Loucy (cell line): ENCODE data around the gene ARFIP2.

Source experiments
- H2AFZ ChIP-seq: fragments of 200-600 bp; sonication (generic); 2 replicates; pipeline ENCODE4 v1.6.0; 2016; ENCODE audit warnings: antibody characterized with exemption, mild to moderate bottlenecking, low read length, moderate library complexity
- H3F3A ChIP-seq: fragments of 200-600 bp; 2 replicates; pipeline ENCODE4 v1.6.0; 2016; ENCODE audit warnings: antibody characterized with exemption, low read depth, mild to moderate bottlenecking
- H3K27me3 ChIP-seq: fragments of 200-600 bp; sonication (generic); 2 replicates; pipeline ENCODE4 v1.6.1; 2014; ENCODE audit warnings: low read length, mild to moderate bottlenecking; ENCODE audit not compliant: insufficient read depth, poor library complexity, severe bottlenecking
- H3K36me3 ChIP-seq: fragments of 200-600 bp; sonication (generic); 2 replicates; pipeline ENCODE4 v1.6.1; 2016; ENCODE audit warnings: low read length; ENCODE audit not compliant: insufficient read depth
- H3K4me1 ChIP-seq: fragments of 200-600 bp; sonication (generic); 2 replicates; pipeline ENCODE4 v1.5.1; 2014; ENCODE audit warnings: low read length, mild to moderate bottlenecking; ENCODE audit not compliant: insufficient read depth, poor library complexity, severe bottlenecking
- H3K4me2 ChIP-seq: fragments of 200-600 bp; sonication (generic); 2 replicates; pipeline ENCODE4 v1.6.0; 2014; ENCODE audit warnings: antibody characterized with exemption, low read length, low read depth, mild to moderate bottlenecking; ENCODE audit not compliant: poor library complexity, severe bottlenecking
- H3K4me3 ChIP-seq: fragments of 200-600 bp; sonication (generic); 2 replicates; pipeline ENCODE4 v1.5.1; 2014; ENCODE audit warnings: low read length, mild to moderate bottlenecking, mixed read lengths; ENCODE audit not compliant: poor library complexity, severe bottlenecking
- H3K79me2 ChIP-seq: fragments of 200-600 bp; sonication (generic); 2 replicates; pipeline ENCODE4 v1.6.1; 2014; ENCODE audit warnings: low read length; ENCODE audit not compliant: insufficient read depth
- H3K9ac ChIP-seq: fragments of 200-600 bp; sonication (generic); 2 replicates; pipeline ENCODE4 v1.6.0; 2014; ENCODE audit warnings: mild to moderate bottlenecking, low read depth, low read length, moderate library complexity; ENCODE audit not compliant: poor library complexity, severe bottlenecking
- H3K9me2 ChIP-seq: fragments of 200-600 bp; sonication (generic); replicated peaks from 2 replicates; pipeline ENCODE4 v1.6.1; 2016; ENCODE audit warnings: low read depth, low read length, mixed read lengths
- H3K9me3 ChIP-seq: fragments of 200-600 bp; sonication (generic); 2 replicates; pipeline ENCODE4 v1.6.1; 2014; ENCODE audit warnings: mild to moderate bottlenecking, antibody characterized with exemption, low read length, low read depth; ENCODE audit not compliant: insufficient read depth
- H4K20me1 ChIP-seq: fragments of 200-600 bp; sonication (generic); 2 replicates; pipeline ENCODE4 v1.6.0; 2014; ENCODE audit warnings: antibody characterized with exemption, low read length, mild to moderate bottlenecking; ENCODE audit not compliant: insufficient read depth, poor library complexity, severe bottlenecking
- CTCF ChIP-seq: fragments of 200-600 bp; sonication (generic); conservative IDR thresholded peaks from 2 replicates; pipeline ENCODE4 v1.5.1; 2014; ENCODE audit warnings: mild to moderate bottlenecking, antibody characterized with exemption, low read length
- EZH2phosphoT487 ChIP-seq: fragments of 200-600 bp; IDR thresholded peaks from 2 replicates; pipeline ENCODE4 v1.6.1; 2018; ENCODE audit warnings: antibody characterized with exemption, mild to moderate bottlenecking, moderate library complexity, borderline replicate concordance

The ARFIP2 gene

DNA sequence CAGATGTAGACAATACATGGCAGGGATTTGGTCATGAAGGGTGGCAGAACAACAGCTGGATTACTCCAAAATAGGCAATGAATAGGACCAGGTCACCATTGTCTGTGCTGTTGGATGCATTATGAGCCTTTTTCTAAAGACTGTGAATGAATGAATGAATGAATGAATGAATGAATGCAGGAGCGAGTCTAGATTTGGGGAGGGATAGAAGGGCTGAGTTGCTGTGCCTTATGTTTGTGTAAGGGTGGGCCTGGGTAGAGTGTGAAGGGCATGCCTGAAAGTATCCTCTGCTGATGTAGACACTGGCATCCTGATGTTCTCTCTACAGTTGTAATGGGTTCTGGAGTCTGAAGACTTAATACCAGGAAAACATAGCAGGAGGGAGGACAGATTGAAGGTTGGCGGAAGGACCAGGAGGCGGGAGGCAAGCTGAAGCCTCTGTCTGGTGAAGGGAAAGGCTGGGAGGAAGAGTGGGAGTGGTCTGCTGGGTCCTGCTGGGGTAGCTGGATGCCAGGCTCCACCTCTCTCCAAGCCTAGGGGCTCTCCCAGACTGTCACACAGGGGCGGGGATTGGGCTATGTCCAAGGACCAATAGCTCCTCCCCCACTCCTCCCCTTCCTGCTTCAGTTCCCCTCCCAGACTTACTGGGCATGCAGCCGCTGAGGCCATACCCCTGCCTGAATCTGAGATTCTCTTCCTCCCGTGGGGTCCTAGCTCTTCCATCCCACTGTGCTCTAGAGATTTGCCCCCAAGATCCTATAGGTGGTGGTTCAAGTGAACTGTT is 12.2 kb downstream of the ARFIP2 start:
- Histone ChIP-seq H3K4me3 (peak overlapping the region; percentile 26), H3K9me2 (no peaks in the 10 kb centered on the region), H3K27me3 (no peaks in the 10 kb centered on the region), H3K36me3 (no peaks in the 10 kb centered on the region), H4K20me1 (no peaks in the 10 kb centered on the region), H3K79me2 (peaks cover 6% of the 10 kb centered on the region; the same call in 1 of the 2 replicates), H3F3A (no peaks in the 10 kb centered on the region), H2AFZ (peak overlapping the region; percentile 22; the same call in 1 of the 2 replicates), H3K4me2 (peak overlapping the region; percentile 50), H3K9me3 (no peaks in the 10 kb centered on the region), H3K4me1 (peaks cover 44% of the 10 kb centered on the region), H3K9ac (no peak overlapping the region)
- TF ChIP-seq EZH2phosphoT487 (no peak), CTCF (no peak)

- Histone ChIP-seq H3K4me2 (no peak overlapping the region), H3K4me3 (no peak overlapping the region), H3K9me3 (no peaks in the 10 kb centered on the region), H3K9me2 (no peaks in the 10 kb centered on the region), H3K36me3 (peaks cover 9% of the 10 kb centered on the region; the same call in 1 of the 2 replicates), H3K4me1 (no peaks in the 10 kb centered on the region), H2AFZ (no peak overlapping the region), H3K79me2 (no peaks in the 10 kb centered on the region), H3K27me3 (no peaks in the 10 kb centered on the region), H3F3A (no peaks in the 10 kb centered on the region), H3K9ac (no peak overlapping the region), H4K20me1 (no peaks in the 10 kb centered on the region)
- TF ChIP-seq CTCF: no peak
- TF ChIP-seq EZH2phosphoT487: no peak
Observed at GRCh38 chr11:6459099-6459450, 22.1 kb downstream of the ARFIP2 start.

GRCh38 chr11:6458352-6459098 is 22.6 kb downstream of the ARFIP2 start:
- Histone ChIP-seq H3K36me3 (peaks cover 9% of the 10 kb centered on the region; the same call in 1 of the 2 replicates), H3K4me2 (no peak overlapping the region), H2AFZ (no peak overlapping the region), H3K4me1 (no peaks in the 10 kb centered on the region), H3K9ac (no peak overlapping the region), H3K9me2 (no peaks in the 10 kb centered on the region), H3K27me3 (no peaks in the 10 kb centered on the region), H3K9me3 (no peaks in the 10 kb centered on the region), H3K79me2 (no peaks in the 10 kb centered on the region), H3F3A (no peaks in the 10 kb centered on the region), H3K4me3 (no peak overlapping the region), H4K20me1 (no peaks in the 10 kb centered on the region)
- TF ChIP-seq CTCF (no peak), EZH2phosphoT487 (no peak)
